Astrocyte (in vitro differentiated cells and primary cell): ENCODE measurements around the gene JMJD8. TPM values are rescaled to one million over a fixed set of nuclear protein-coding genes. Genes with fewer than 3 reads are reported as not detected.

Experiments
- DNase-seq: peaks from one replicate; pipeline ENCODE4 v3.0.0-alpha.2; 2010; ENCODE audit warnings: low read depth
- FAIRE-seq: peaks from 2 replicates; lab custom pipeline; 2011; peaks lifted over from hg19 to GRCh38; lab: Jason Lieb, UNC
- H2AFZ ChIP-seq: 2 replicates; pipeline ENCODE4 v1.6.0; 2012; ENCODE audit warnings: low read depth, low read length, inconsistent platforms
- H3K27ac ChIP-seq: 2 replicates; pipeline ENCODE4 v1.5.1; 2011; ENCODE audit warnings: low read depth, low read length, inconsistent platforms
- H3K27me3 ChIP-seq: 2 replicates; pipeline ENCODE4 v1.6.0; 2011; ENCODE audit warnings: low read length, inconsistent platforms; ENCODE audit not compliant: insufficient read depth
- H3K36me3 ChIP-seq: 2 replicates; pipeline ENCODE4 v1.5.1; 2011; ENCODE audit warnings: low read length, inconsistent platforms; ENCODE audit not compliant: insufficient read depth
- H3K4me1 ChIP-seq: 2 replicates; pipeline ENCODE4 v1.5.1; 2011; ENCODE audit warnings: low read length, inconsistent platforms; ENCODE audit not compliant: insufficient read depth
- H3K4me2 ChIP-seq: 2 replicates; pipeline ENCODE4 v1.6.0; 2012; ENCODE audit warnings: low read length, inconsistent platforms
- H3K4me3 ChIP-seq: 2 replicates; pipeline ENCODE4 v1.5.1; 2011; ENCODE audit warnings: low read depth, mild to moderate bottlenecking, low read length, inconsistent platforms; ENCODE audit not compliant: insufficient read depth
- H3K79me2 ChIP-seq: 2 replicates; pipeline ENCODE4 v1.6.0; 2012; ENCODE audit warnings: mild to moderate bottlenecking, low read length, inconsistent platforms; ENCODE audit not compliant: insufficient read depth
- H3K9ac ChIP-seq: 2 replicates; pipeline ENCODE4 v1.6.0; 2012; ENCODE audit warnings: mild to moderate bottlenecking, low read length, inconsistent platforms
- H3K9me3 ChIP-seq: 2 replicates; pipeline ENCODE4 v1.5.1; 2012; ENCODE audit warnings: low read depth, mild to moderate bottlenecking, low read length, inconsistent platforms; ENCODE audit not compliant: insufficient read depth
- H4K20me1 ChIP-seq: 2 replicates; pipeline ENCODE4 v1.6.0; 2012; ENCODE audit warnings: low read length, inconsistent platforms; ENCODE audit not compliant: insufficient read depth
- H3K27ac Mint-ChIP-seq: one replicate; pipeline ENCODE4 v1.8.0; 2021; ENCODE audit warnings: mild to moderate bottlenecking, mixed read lengths; ENCODE audit not compliant: unreplicated experiment
- H3K27me3 Mint-ChIP-seq: one replicate; pipeline ENCODE4 v1.8.0; 2021; ENCODE audit warnings: low read depth, mixed read lengths; ENCODE audit not compliant: unreplicated experiment
- H3K36me3 Mint-ChIP-seq: one replicate; pipeline ENCODE4 v1.8.0; 2021; ENCODE audit warnings: low read depth, mixed read lengths; ENCODE audit not compliant: unreplicated experiment
- H3K4me1 Mint-ChIP-seq: one replicate; pipeline ENCODE4 v1.8.0; 2021; ENCODE audit warnings: low read depth, mixed read lengths; ENCODE audit not compliant: unreplicated experiment
- H3K4me3 Mint-ChIP-seq: one replicate; pipeline ENCODE4 v1.8.0; 2021; ENCODE audit warnings: mild to moderate bottlenecking, moderate library complexity, mixed read lengths; ENCODE audit not compliant: unreplicated experiment
- H3K9me3 Mint-ChIP-seq: one replicate; pipeline ENCODE4 v1.8.0; 2021; ENCODE audit warnings: mild to moderate bottlenecking, mixed read lengths; ENCODE audit not compliant: unreplicated experiment
- CTCF ChIP-seq: IDR thresholded peaks from 2 replicates; pipeline ENCODE4 v1.5.1; 2011; ENCODE audit warnings: low read depth, mild to moderate bottlenecking, inconsistent platforms, low read length, moderate library complexity; ENCODE audit not compliant: insufficient read depth
- EZH2 ChIP-seq: IDR thresholded peaks from 2 replicates; pipeline ENCODE4 v1.6.1; 2012; ENCODE audit warnings: mild to moderate bottlenecking, low read length, inconsistent platforms; ENCODE audit not compliant: insufficient read depth
- total RNA-seq: library from RNA; stranded (reverse); gene quantifications from 2 replicates; pipeline ENCODE4 v1.2.1, GENCODE V29; 2021

JMJD8 gene
- total RNA-seq, 1 donor from 2014 or later = 26.8 TPM

- no peak for TF ChIP-seq EZH2
- no peak for TF ChIP-seq CTCF
- Histone ChIP-seq H3K9ac (no peak overlapping the region), H4K20me1 (no peaks in the 10 kb centered on the region), H3K4me3 (no peak overlapping the region), H3K4me2 (no peak overlapping the region), H3K27me3 (no peaks in the 10 kb centered on the region), H3K27ac (no peak overlapping the region), H3K36me3 (no peaks in the 10 kb centered on the region), H3K9me3 (no peaks in the 10 kb centered on the region), H2AFZ (no peak overlapping the region), H3K79me2 (peaks cover 16% of the 10 kb centered on the region), H3K4me1 (peaks cover 15% of the 10 kb centered on the region)
- Mint-ChIP-seq H3K4me3 (no peak overlapping the region), H3K36me3 (peaks cover 3% of the 10 kb centered on the region), H3K9me3 (no peaks in the 10 kb centered on the region), H3K27ac (no peak overlapping the region), H3K27me3 (no peaks in the 10 kb centered on the region), H3K4me1 (no peaks in the 10 kb centered on the region)
- FAIRE-seq (no peak), DNase-seq (no peak)
Measured at GRCh38 chr16:651844-652243, 32.3 kb downstream of the JMJD8 start.

GRCh38 chr16:649631-650030, 34.5 kb downstream of the JMJD8 start:
- no peaks in the 10 kb centered on the region for H3K27me3 Mint-ChIP-seq
- H3K27ac ChIP-seq = peak overlapping the region; percentile 81
- peaks cover 3% of the 10 kb centered on the region for H3K36me3 Mint-ChIP-seq
- H3K4me2 ChIP-seq = peak overlapping the region; percentile 91
- TF ChIP-seq EZH2 (no peak), CTCF (no peak)
- no peaks in the 10 kb centered on the region for H3K9me3 Mint-ChIP-seq
- H3K4me1 ChIP-seq = peaks cover 15% of the 10 kb centered on the region
- peak overlapping the region; percentile 62 for H3K4me3 ChIP-seq
- no peaks in the 10 kb centered on the region for H4K20me1 ChIP-seq
- H3K4me3 Mint-ChIP-seq = peak overlapping the region; percentile 76
- peak overlapping the region; percentile 84 for H3K9ac ChIP-seq
- peaks cover 16% of the 10 kb centered on the region for H3K79me2 ChIP-seq
- H3K27me3 ChIP-seq = no peaks in the 10 kb centered on the region
- DNase-seq (no peak), FAIRE-seq (no peak)
- H3K36me3 ChIP-seq = no peaks in the 10 kb centered on the region
- no peak overlapping the region for H3K27ac Mint-ChIP-seq
- peak overlapping the region; percentile 80 for H2AFZ ChIP-seq
- no peaks in the 10 kb centered on the region for H3K4me1 Mint-ChIP-seq
- no peaks in the 10 kb centered on the region for H3K9me3 ChIP-seq

GRCh38 chr16:648781-649589, 35.1 kb downstream of the JMJD8 start, which contains the start of gene WDR90:
WDR90 (plus strand) TSS chr16:649365; CDS start chr16:649417, 52 bp downstream.
- Mint-ChIP-seq H3K27ac (peak within 1 kb of the TSS; percentile 62), H3K36me3 (peaks cover 3% of the 10 kb centered on the region), H3K9me3 (no peaks in the 10 kb centered on the region), H3K27me3 (no peaks in the 10 kb centered on the region), H3K4me3 (peak within 1 kb of the TSS; percentile 87), H3K4me1 (no peaks in the 10 kb centered on the region)
- H3K4me1 ChIP-seq = peaks cover 15% of the 10 kb centered on the region
- no peak for TF ChIP-seq CTCF
- TF ChIP-seq EZH2 = no peak
- no peaks in the 10 kb centered on the region for H3K27me3 ChIP-seq
- peak within 1 kb of the TSS; percentile 80 for H2AFZ ChIP-seq
- DNase-seq = peak; percentile 81
- no peaks in the 10 kb centered on the region for H4K20me1 ChIP-seq
- peak within 1 kb of the TSS; percentile 84 for H3K9ac ChIP-seq
- FAIRE-seq = no peak
- H3K4me3 ChIP-seq = peak within 1 kb of the TSS; percentile 62
- H3K79me2 ChIP-seq = peaks cover 16% of the 10 kb centered on the region
- peak within 1 kb of the TSS; percentile 81 for H3K27ac ChIP-seq
- H3K4me2 ChIP-seq = peak within 1 kb of the TSS; percentile 91
- H3K9me3 ChIP-seq = no peaks in the 10 kb centered on the region
- no peaks in the 10 kb centered on the region for H3K36me3 ChIP-seq
